OCI-LY3 (cell line): ENCODE measurements around the gene SH3RF3.

ENCODE experiments used
- EZH2phosphoT487 ChIP-seq: fragments of 200-600 bp; shearing (Covaris generic); IDR thresholded peaks from 2 replicates; pipeline ENCODE4 v1.6.1; 2018; ENCODE audit warnings: antibody characterized with exemption, mixed run types, low read depth
- TF ChIP-seq, protein P1 (sequence below): fragments of 200-600, 300-600 bp; sonication (generic); IDR thresholded peaks from 2 replicates; pipeline ENCODE4 v1.5.1; 2014; ENCODE audit warnings: antibody characterized with exemption, low read length, low read depth

DNA sequence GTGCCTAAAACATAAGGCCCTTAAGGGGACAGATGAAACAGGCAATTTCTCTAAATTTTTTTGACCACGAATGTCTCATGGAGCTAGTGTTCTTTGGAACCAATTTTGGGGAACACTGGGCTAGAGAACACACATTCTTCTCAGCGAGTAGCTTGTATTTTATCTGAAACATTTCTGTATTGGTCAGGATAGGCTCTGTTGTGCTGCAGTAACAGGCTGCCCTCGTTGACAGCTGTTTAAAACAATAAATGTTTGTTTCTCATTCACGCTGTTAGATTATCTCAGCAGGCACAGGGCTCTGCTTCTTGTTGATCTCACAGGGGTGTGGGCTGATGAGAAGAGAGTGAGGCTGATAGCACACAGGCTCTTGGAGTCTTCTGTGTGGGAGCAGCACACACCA is 105.3 kb downstream of the SH3RF3 start:
- TF ChIP-seq, protein P1, sequence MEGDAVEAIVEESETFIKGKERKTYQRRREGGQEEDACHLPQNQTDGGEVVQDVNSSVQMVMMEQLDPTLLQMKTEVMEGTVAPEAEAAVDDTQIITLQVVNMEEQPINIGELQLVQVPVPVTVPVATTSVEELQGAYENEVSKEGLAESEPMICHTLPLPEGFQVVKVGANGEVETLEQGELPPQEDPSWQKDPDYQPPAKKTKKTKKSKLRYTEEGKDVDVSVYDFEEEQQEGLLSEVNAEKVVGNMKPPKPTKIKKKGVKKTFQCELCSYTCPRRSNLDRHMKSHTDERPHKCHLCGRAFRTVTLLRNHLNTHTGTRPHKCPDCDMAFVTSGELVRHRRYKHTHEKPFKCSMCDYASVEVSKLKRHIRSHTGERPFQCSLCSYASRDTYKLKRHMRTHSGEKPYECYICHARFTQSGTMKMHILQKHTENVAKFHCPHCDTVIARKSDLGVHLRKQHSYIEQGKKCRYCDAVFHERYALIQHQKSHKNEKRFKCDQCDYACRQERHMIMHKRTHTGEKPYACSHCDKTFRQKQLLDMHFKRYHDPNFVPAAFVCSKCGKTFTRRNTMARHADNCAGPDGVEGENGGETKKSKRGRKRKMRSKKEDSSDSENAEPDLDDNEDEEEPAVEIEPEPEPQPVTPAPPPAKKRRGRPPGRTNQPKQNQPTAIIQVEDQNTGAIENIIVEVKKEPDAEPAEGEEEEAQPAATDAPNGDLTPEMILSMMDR = no peak
- no peak for TF ChIP-seq EZH2phosphoT487
